Measurements from ENCODE around the gene CD2BP2. TPM values are rescaled to one million over a fixed set of nuclear protein-coding genes. Genes with fewer than 3 reads are reported as not detected.
A peak's percentile ranks its signal among the peaks of the same experiment; 100 is the strongest.
"Not testable (repeated sequence)": the region's sequence is repeated elsewhere in the genome, so short reads cannot be mapped to it uniquely, and the experiment has no call there.

CD2BP2 gene
- total and polyA plus RNA-seq, 4 donors, result 10.0 to 15.4 (median 11.7) TPM

DNA sequence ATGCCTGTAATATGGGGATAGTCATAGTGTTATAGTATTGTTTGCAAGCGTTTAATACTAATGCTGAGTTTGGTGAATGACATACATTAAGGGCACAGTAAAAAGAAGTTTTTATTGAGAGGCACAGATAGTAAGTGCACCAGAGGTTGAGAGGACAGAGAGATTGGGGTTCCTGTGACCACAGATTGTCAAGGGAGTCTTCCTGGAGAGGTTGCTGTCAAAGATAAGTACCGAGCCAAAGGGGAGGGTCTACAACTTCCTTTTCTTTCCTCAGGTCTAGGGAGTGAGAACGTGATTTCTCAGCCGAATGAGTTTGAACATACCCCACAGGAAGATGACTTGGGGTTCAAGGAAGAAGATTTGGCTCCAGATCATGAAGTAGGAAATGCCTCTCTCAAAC is 41.9 kb upstream of the CD2BP2 start (continued):
- TF ChIP-seq, protein P1, sequence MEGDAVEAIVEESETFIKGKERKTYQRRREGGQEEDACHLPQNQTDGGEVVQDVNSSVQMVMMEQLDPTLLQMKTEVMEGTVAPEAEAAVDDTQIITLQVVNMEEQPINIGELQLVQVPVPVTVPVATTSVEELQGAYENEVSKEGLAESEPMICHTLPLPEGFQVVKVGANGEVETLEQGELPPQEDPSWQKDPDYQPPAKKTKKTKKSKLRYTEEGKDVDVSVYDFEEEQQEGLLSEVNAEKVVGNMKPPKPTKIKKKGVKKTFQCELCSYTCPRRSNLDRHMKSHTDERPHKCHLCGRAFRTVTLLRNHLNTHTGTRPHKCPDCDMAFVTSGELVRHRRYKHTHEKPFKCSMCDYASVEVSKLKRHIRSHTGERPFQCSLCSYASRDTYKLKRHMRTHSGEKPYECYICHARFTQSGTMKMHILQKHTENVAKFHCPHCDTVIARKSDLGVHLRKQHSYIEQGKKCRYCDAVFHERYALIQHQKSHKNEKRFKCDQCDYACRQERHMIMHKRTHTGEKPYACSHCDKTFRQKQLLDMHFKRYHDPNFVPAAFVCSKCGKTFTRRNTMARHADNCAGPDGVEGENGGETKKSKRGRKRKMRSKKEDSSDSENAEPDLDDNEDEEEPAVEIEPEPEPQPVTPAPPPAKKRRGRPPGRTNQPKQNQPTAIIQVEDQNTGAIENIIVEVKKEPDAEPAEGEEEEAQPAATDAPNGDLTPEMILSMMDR (IDR thresholded peaks at IDR 0.05; ENCODE audit: low read depth, low read length, missing input control), result no peak

DNA sequence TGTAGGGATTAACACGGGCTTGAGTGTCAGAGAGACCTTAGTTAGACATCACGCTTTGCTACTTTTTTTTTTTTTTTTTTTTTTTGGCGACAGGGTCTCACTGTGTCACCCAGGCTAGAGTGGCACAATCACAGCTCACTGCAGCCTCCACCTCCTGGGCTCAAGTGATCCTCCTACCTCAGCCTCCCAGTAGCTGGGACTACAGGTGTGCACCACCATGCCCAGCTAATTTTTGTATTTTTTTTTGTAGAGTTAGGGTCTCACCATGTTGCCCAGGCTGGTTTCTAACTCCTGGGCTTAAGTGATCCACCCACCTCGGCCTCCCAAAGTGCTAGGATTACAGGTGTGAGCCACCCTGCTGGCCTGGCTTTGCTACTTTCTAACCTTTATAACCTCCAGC is 41.5 kb upstream of the CD2BP2 start:
- peak overlapping the region in 1 of 3 donors; percentile 96 for H3K4me3 ChIP-seq (ENCODE audit: low read depth in 1 of 3, low read length in 3 of 3)
- H3K36me3 ChIP-seq (ENCODE audit: control insufficient read depth in 4 of 4, insufficient read depth in 3 of 4, low read depth in 1 of 4, low read length in 3 of 4); DNase-seq (ENCODE audit: low spot score); H3K27me3 ChIP-seq (ENCODE audit: control insufficient read depth in 4 of 4, insufficient read depth in 4 of 4, low read length in 3 of 4); H3K9ac ChIP-seq (ENCODE audit: low read depth in 1 of 2, low read length in 2 of 2); H3K27ac ChIP-seq (ENCODE audit: low read depth in 1 of 2, low read length in 2 of 2); H3K9me3 ChIP-seq (ENCODE audit: control insufficient read depth in 4 of 4, low read length in 3 of 4): not testable (repeated sequence)
- 82% methylated on average over 4 of the region's 4 CpGs for WGBS
- H3K4me1 ChIP-seq (ENCODE audit: control insufficient read depth in 4 of 4, insufficient read depth in 4 of 4, low read length in 3 of 4), result peaks cover 6 to 28% (median 18%) of the 10 kb centered on the region in 4 donors

DNA sequence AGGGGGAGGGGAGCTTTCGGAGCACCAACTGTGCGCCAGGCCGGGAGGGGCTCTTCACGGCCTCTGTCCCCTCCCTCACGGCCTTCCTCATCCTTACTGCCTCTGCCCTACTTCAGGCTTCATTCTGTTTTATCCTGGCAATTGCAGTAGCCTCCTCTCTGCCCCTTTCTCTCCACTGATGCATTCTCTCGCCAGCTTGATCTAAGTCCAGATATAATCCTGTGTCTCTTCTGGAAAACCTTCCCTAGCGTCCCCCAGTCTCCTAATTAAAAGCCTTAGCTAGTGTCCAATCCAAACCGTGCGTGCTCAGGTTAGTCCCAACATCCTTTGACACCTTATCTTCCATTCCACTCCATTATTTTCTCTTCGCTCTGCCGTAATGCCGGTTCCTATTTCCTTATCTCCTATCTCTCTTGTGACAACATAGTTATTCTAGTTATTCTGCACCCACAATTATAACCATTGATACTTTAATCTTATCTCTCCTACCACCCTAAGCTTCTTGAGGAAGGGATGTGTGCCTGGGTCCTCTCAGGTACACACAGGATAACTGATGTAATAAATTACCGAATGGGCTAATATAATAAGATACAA is 41.0 kb upstream of the CD2BP2 start:
- Histone ChIP-seq H3K27me3 (ENCODE audit: control insufficient read depth in 4 of 4, insufficient read depth in 4 of 4, low read length in 3 of 4) (no peaks in the 10 kb centered on the region), H3K9me3 (ENCODE audit: control insufficient read depth in 4 of 4, low read length in 3 of 4) (no peaks in the 10 kb centered on the region), H3K27ac (ENCODE audit: low read depth in 1 of 2, low read length in 2 of 2) (peak overlapping the region; percentile 75 to 78), H3K9ac (ENCODE audit: low read depth in 1 of 2, low read length in 2 of 2) (peak overlapping the region; percentile 16 to 18), H3K4me1 (ENCODE audit: control insufficient read depth in 4 of 4, insufficient read depth in 4 of 4, low read length in 3 of 4) (peaks cover 2 to 25% (median 15%) of the 10 kb centered on the region in 4 donors), H3K4me3 (ENCODE audit: low read depth in 1 of 3, low read length in 3 of 3) (peak overlapping the region; percentile 76 to 96 (median 88)), H3K36me3 (ENCODE audit: control insufficient read depth in 4 of 4, insufficient read depth in 3 of 4, low read depth in 1 of 4, low read length in 3 of 4) (peaks cover 0 to 3% (median 1%) of the 10 kb centered on the region in 4 donors)
- no peak for TF ChIP-seq FOXA2 (IDR thresholded peaks at IDR 0.05)
- TF ChIP-seq, protein P2, sequence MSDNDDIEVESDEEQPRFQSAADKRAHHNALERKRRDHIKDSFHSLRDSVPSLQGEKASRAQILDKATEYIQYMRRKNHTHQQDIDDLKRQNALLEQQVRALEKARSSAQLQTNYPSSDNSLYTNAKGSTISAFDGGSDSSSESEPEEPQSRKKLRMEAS (IDR thresholded peaks at IDR 0.05), result no peak
- TF ChIP-seq, protein P3, sequence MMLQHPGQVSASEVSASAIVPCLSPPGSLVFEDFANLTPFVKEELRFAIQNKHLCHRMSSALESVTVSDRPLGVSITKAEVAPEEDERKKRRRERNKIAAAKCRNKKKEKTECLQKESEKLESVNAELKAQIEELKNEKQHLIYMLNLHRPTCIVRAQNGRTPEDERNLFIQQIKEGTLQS (IDR thresholded peaks at IDR 0.05), result no peak
- no peak for TF ChIP-seq JUND (IDR thresholded peaks at IDR 0.05)
- TF ChIP-seq HNF4A (conservative IDR thresholded peaks at IDR 0.05), result no peak
- TF ChIP-seq, protein P4, sequence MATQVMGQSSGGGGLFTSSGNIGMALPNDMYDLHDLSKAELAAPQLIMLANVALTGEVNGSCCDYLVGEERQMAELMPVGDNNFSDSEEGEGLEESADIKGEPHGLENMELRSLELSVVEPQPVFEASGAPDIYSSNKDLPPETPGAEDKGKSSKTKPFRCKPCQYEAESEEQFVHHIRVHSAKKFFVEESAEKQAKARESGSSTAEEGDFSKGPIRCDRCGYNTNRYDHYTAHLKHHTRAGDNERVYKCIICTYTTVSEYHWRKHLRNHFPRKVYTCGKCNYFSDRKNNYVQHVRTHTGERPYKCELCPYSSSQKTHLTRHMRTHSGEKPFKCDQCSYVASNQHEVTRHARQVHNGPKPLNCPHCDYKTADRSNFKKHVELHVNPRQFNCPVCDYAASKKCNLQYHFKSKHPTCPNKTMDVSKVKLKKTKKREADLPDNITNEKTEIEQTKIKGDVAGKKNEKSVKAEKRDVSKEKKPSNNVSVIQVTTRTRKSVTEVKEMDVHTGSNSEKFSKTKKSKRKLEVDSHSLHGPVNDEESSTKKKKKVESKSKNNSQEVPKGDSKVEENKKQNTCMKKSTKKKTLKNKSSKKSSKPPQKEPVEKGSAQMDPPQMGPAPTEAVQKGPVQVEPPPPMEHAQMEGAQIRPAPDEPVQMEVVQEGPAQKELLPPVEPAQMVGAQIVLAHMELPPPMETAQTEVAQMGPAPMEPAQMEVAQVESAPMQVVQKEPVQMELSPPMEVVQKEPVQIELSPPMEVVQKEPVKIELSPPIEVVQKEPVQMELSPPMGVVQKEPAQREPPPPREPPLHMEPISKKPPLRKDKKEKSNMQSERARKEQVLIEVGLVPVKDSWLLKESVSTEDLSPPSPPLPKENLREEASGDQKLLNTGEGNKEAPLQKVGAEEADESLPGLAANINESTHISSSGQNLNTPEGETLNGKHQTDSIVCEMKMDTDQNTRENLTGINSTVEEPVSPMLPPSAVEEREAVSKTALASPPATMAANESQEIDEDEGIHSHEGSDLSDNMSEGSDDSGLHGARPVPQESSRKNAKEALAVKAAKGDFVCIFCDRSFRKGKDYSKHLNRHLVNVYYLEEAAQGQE (IDR thresholded peaks at IDR 0.05), result no peak
- no peak for TF ChIP-seq EGR1 (IDR thresholded peaks at IDR 0.05; ENCODE audit: low read depth in 2 of 2)
- TF ChIP-seq TAF1 (conservative IDR thresholded peaks at IDR 0.05), result no peak
- 11% methylated on average over 13 of the region's 13 CpGs for WGBS
- no peak for DNase-seq (ENCODE audit: low spot score)

Data from liver (tissue), 9 donors.